HUES6 (cell line): ENCODE data around the gene PLEKHA7.

Source experiments
- H3K27ac ChIP-seq: 2 replicates; pipeline ENCODE4 v1.7.0; 2013; ENCODE audit warnings: low read depth, mild to moderate bottlenecking, low read length, inconsistent platforms
- H3K27me3 ChIP-seq: 2 replicates; pipeline ENCODE4 v1.6.1; 2013; ENCODE audit warnings: low read length; ENCODE audit not compliant: control insufficient read depth, insufficient read depth
- H3K36me3 ChIP-seq: 2 replicates; pipeline ENCODE4 v1.6.1; 2013; ENCODE audit warnings: low read length; ENCODE audit not compliant: control insufficient read depth, insufficient read depth
- H3K4me1 ChIP-seq: 2 replicates; pipeline ENCODE4 v1.6.1; 2013; ENCODE audit warnings: low read length; ENCODE audit not compliant: control insufficient read depth, insufficient read depth
- H3K4me3 ChIP-seq: 2 replicates; pipeline ENCODE4 v1.5.1; 2013; ENCODE audit warnings: low read depth, low read length
- H3K9ac ChIP-seq: one replicate; pipeline ENCODE4 v1.6.1; 2013; ENCODE audit warnings: mild to moderate bottlenecking, low read length
- H3K9me3 ChIP-seq: 2 replicates; pipeline ENCODE4 v1.6.1; 2013; ENCODE audit warnings: low read depth, low read length; ENCODE audit not compliant: control insufficient read depth, insufficient read depth

Gene PLEKHA7

GRCh38 chr11:16817351-16817750 lies 196.9 kb downstream of the PLEKHA7 start:
- H3K36me3 ChIP-seq, result no peaks in the 10 kb centered on the region; the same call in 1 of the 2 replicates
- no peak overlapping the region for H3K27ac ChIP-seq
- no peaks in the 10 kb centered on the region for H3K9me3 ChIP-seq
- no peak overlapping the region for H3K4me3 ChIP-seq
- no peaks in the 10 kb centered on the region for H3K27me3 ChIP-seq
- peaks cover 10% of the 10 kb centered on the region for H3K4me1 ChIP-seq
- no peak overlapping the region for H3K9ac ChIP-seq

- no peak overlapping the region for H3K4me3 ChIP-seq
- no peak overlapping the region for H3K27ac ChIP-seq
- no peaks in the 10 kb centered on the region for H3K9me3 ChIP-seq
- no peaks in the 10 kb centered on the region for H3K27me3 ChIP-seq
- no peaks in the 10 kb centered on the region; the same call in 1 of the 2 replicates for H3K36me3 ChIP-seq
- H3K4me1 ChIP-seq, result peaks cover 10% of the 10 kb centered on the region
- no peak overlapping the region for H3K9ac ChIP-seq
Observed at GRCh38 chr11:16816358-16817270, 197.6 kb downstream of the PLEKHA7 start.

GRCh38 chr11:16815047-16815767 lies 199.0 kb downstream of the PLEKHA7 start:
- Histone ChIP-seq H3K9ac (no peak overlapping the region), H3K4me1 (peaks cover 5% of the 10 kb centered on the region; the same call in 1 of the 2 replicates), H3K27me3 (no peaks in the 10 kb centered on the region), H3K27ac (no peak overlapping the region), H3K36me3 (no peaks in the 10 kb centered on the region; the same call in 1 of the 2 replicates), H3K4me3 (no peak overlapping the region), H3K9me3 (no peaks in the 10 kb centered on the region)

GRCh38 chr11:16814410-16815046 lies 199.7 kb downstream of the PLEKHA7 start:
- Histone ChIP-seq H3K27me3 (no peaks in the 10 kb centered on the region), H3K9me3 (no peaks in the 10 kb centered on the region), H3K4me1 (peaks cover 5% of the 10 kb centered on the region; the same call in 1 of the 2 replicates), H3K36me3 (no peaks in the 10 kb centered on the region; the same call in 1 of the 2 replicates), H3K9ac (no peak overlapping the region), H3K27ac (no peak overlapping the region), H3K4me3 (no peak overlapping the region)

- Histone ChIP-seq H3K27ac (no peak overlapping the region), H3K9me3 (no peaks in the 10 kb centered on the region), H3K4me3 (no peak overlapping the region), H3K4me1 (peaks cover 5% of the 10 kb centered on the region; the same call in 1 of the 2 replicates), H3K9ac (no peak overlapping the region), H3K27me3 (no peaks in the 10 kb centered on the region), H3K36me3 (no peaks in the 10 kb centered on the region; the same call in 1 of the 2 replicates)
Observed at GRCh38 chr11:16813126-16813525, 201.1 kb downstream of the PLEKHA7 start.

- no peak overlapping the region for H3K4me3 ChIP-seq
- H3K4me1 ChIP-seq, result peaks cover 5% of the 10 kb centered on the region; the same call in 1 of the 2 replicates
- H3K9ac ChIP-seq, result no peak overlapping the region
- H3K27ac ChIP-seq, result no peak overlapping the region
- no peaks in the 10 kb centered on the region for H3K27me3 ChIP-seq
- H3K36me3 ChIP-seq, result no peaks in the 10 kb centered on the region; the same call in 1 of the 2 replicates
- no peaks in the 10 kb centered on the region for H3K9me3 ChIP-seq
Observed at GRCh38 chr11:16812274-16812673, 201.9 kb downstream of the PLEKHA7 start.

- peaks cover 5% of the 10 kb centered on the region; the same call in 1 of the 2 replicates for H3K4me1 ChIP-seq
- no peak overlapping the region for H3K4me3 ChIP-seq
- no peak overlapping the region for H3K9ac ChIP-seq
- no peak overlapping the region for H3K27ac ChIP-seq
- H3K9me3 ChIP-seq, result no peaks in the 10 kb centered on the region
- no peaks in the 10 kb centered on the region; the same call in 1 of the 2 replicates for H3K36me3 ChIP-seq
- no peaks in the 10 kb centered on the region for H3K27me3 ChIP-seq
Observed at GRCh38 chr11:16811136-16812020, 202.8 kb downstream of the PLEKHA7 start.

GRCh38 chr11:16809886-16810668 lies 204.1 kb downstream of the PLEKHA7 start:
- no peak overlapping the region for H3K4me3 ChIP-seq
- no peak overlapping the region for H3K9ac ChIP-seq
- peaks cover 5% of the 10 kb centered on the region; the same call in 1 of the 2 replicates for H3K4me1 ChIP-seq
- no peaks in the 10 kb centered on the region for H3K27me3 ChIP-seq
- H3K27ac ChIP-seq, result no peak overlapping the region
- no peaks in the 10 kb centered on the region for H3K9me3 ChIP-seq
- H3K36me3 ChIP-seq, result no peaks in the 10 kb centered on the region; the same call in 1 of the 2 replicates

GRCh38 chr11:16807306-16807705 lies 206.9 kb downstream of the PLEKHA7 start:
- H3K4me1 ChIP-seq, result no peaks in the 10 kb centered on the region; the same call in 1 of the 2 replicates
- no peaks in the 10 kb centered on the region for H3K27me3 ChIP-seq

More at GRCh38 chr11:16807306-16807705, 206.9 kb downstream of the PLEKHA7 start:
- no peaks in the 10 kb centered on the region for H3K36me3 ChIP-seq
- H3K9me3 ChIP-seq, result no peaks in the 10 kb centered on the region
- H3K4me3 ChIP-seq, result no peak overlapping the region
- H3K27ac ChIP-seq, result no peak overlapping the region
- no peak overlapping the region for H3K9ac ChIP-seq
